GM12878 (cell line): ENCODE data around the gene SIGLEC11. TPM values are rescaled to one million over a fixed set of nuclear protein-coding genes. Genes with fewer than 3 reads are reported as not detected.

Source experiments
- ATAC-seq: fragments of 200-7000 bp; cut with Tn5 transposase; 3 replicates; pipeline ENCODE4 v1.9.1; 2020; ENCODE audit warnings: mild to moderate bottlenecking, moderate library complexity
- BruUV-seq: library from RNA; stranded (reverse); fragments of 400-500 nt; replicated peaks from 2 replicates; lab custom pipeline; 2021; lab: Mats Ljungman, UMichigan
- CTCF ChIA-PET: fragments of 300-600 bp; sonication (Branson Sonifier 250); formaldehyde crosslinking; extraction: SDS; loops from one replicate; lab custom pipeline; 2021; ENCODE audit warnings: inconsistent platforms; lab: Yijun Ruan, JAX
- POLR2A ChIA-PET: fragments of 350-600 bp; formaldehyde crosslinking; extraction: SDS; loops from one replicate; lab custom pipeline; 2021; ENCODE audit warnings: inconsistent platforms; lab: Charles Lee
- RAD21 ChIA-PET: fragments of 300-600 bp; sonication (Branson Sonifier 250); formaldehyde crosslinking; loops from one replicate; lab custom pipeline; 2023; ENCODE audit warnings: antibody characterized with exemption; ENCODE audit not compliant: unreplicated experiment; lab: Charles Lee
- SMC1A ChIA-PET: fragments of 300-600 bp; sonication (Branson Sonifier 250); formaldehyde crosslinking; loops from one replicate; lab custom pipeline; 2023; ENCODE audit not compliant: unreplicated experiment, uncharacterized antibody; lab: Charles Lee
- DNase-seq: peaks from one replicate; pipeline ENCODE4 v3.0.0-alpha.2; 2011; ENCODE audit warnings: low read depth, low spot score
- FAIRE-seq: peaks from 3 replicates; lab custom pipeline; 2011; peaks lifted over from hg19 to GRCh38; lab: Jason Lieb, UNC
- H2AFZ ChIP-seq: 2 replicates; pipeline ENCODE4 v1.6.0; 2011; ENCODE audit warnings: low read depth, low read length, control low read depth; ENCODE audit not compliant: control insufficient read depth
- H3K27ac ChIP-seq: 2 replicates; pipeline ENCODE4 v1.5.1; 2011; ENCODE audit warnings: control low read depth; ENCODE audit not compliant: control insufficient read depth, insufficient read depth
- H3K27me3 ChIP-seq, 2 experiments: replicated peaks in 1 of 2; 2 replicates each; pipeline versions ENCODE4 v1.6.0 to v1.6.1; 2011; ENCODE audit warnings: low read length in 1 of 2; ENCODE audit not compliant: control insufficient read depth in 2 of 2, insufficient read depth in 2 of 2
- H3K36me3 ChIP-seq, 2 experiments: 2 replicates each; pipeline ENCODE4 v1.5.1; 2011; ENCODE audit warnings: low read length in 1 of 2; ENCODE audit not compliant: control insufficient read depth in 2 of 2, insufficient read depth in 2 of 2
- H3K4me1 ChIP-seq: 2 replicates; pipeline ENCODE4 v1.6.1; 2011; ENCODE audit warnings: mild to moderate bottlenecking, low read length, moderate library complexity, mixed read lengths; ENCODE audit not compliant: control insufficient read depth, insufficient read depth
- H3K4me2 ChIP-seq: 2 replicates; pipeline ENCODE4 v1.6.0; 2011; ENCODE audit warnings: control low read depth; ENCODE audit not compliant: control insufficient read depth, insufficient read depth
- H3K4me3 ChIP-seq: fragments of 200-600 bp; sonication (generic); 2 replicates; pipeline ENCODE4 v1.5.1; 2016
- H3K79me2 ChIP-seq: 2 replicates; pipeline ENCODE4 v1.6.0; 2011; ENCODE audit warnings: low read length; ENCODE audit not compliant: control insufficient read depth, insufficient read depth
- H3K9ac ChIP-seq: 2 replicates; pipeline ENCODE4 v1.8.0; 2011; ENCODE audit warnings: low read length, control low read depth, mixed read lengths; ENCODE audit not compliant: control insufficient read depth, insufficient read depth
- H3K9me3 ChIP-seq: replicated peaks from 3 replicates; pipeline ENCODE4 v1.5.1; 2011; ENCODE audit warnings: mild to moderate bottlenecking, low read length; ENCODE audit not compliant: control insufficient read depth, insufficient read depth
- H4K20me1 ChIP-seq: 2 replicates; pipeline ENCODE4 v1.6.0; 2011; ENCODE audit not compliant: control insufficient read depth, insufficient read depth
- CHD1 ChIP-seq: IDR thresholded peaks from 2 replicates; pipeline ENCODE4 v1.6.1; 2012; ENCODE audit warnings: low read depth, low read length, improper control_type of control experiment
- CTCF ChIP-seq, 3 experiments: IDR thresholded peaks in 2 of 3; conservative IDR thresholded peaks in 1 of 3; 2 replicates each; pipeline ENCODE4 v1.5.1; 2011; ENCODE audit warnings: low read depth in 3 of 3, low read length in 3 of 3, mild to moderate bottlenecking in 3 of 3, control low read depth in 2 of 3, moderate library complexity in 2 of 3, inconsistent platforms in 1 of 3, mixed read lengths in 1 of 3; ENCODE audit not compliant: control insufficient read depth in 2 of 3, insufficient read depth in 1 of 3; ENCODE audit errors: extremely low read depth in 1 of 3
- HDAC6 ChIP-seq: fragments of 200-600 bp; sonication (generic); IDR thresholded peaks from one replicate; pipeline ENCODE4 v1.8.0; 2017; ENCODE audit warnings: antibody characterized with exemption; ENCODE audit not compliant: unreplicated experiment
- IRF4 ChIP-seq: IDR thresholded peaks from 2 replicates; pipeline ENCODE4 v1.6.1; 2011; ENCODE audit warnings: low read depth, low read length
- MEF2A ChIP-seq: IDR thresholded peaks from 2 replicates; pipeline ENCODE4 v1.6.1; 2011; ENCODE audit warnings: low read depth, mild to moderate bottlenecking, low read length, moderate library complexity; ENCODE audit not compliant: insufficient read depth
- SMARCA5 ChIP-seq: fragments of 450-650 bp; IDR thresholded peaks from 2 replicates; pipeline ENCODE4 v1.6.1; 2017; ENCODE audit warnings: mild to moderate bottlenecking
- ZBED1 ChIP-seq: IDR thresholded peaks from 2 replicates; pipeline ENCODE4 v1.6.1; 2016; ENCODE audit warnings: borderline replicate concordance
- ZNF24 ChIP-seq: fragments of 450-650 bp; IDR thresholded peaks from 2 replicates; pipeline ENCODE4 v1.6.1; 2017; ENCODE audit warnings: antibody characterized with exemption, mild to moderate bottlenecking
- WGBS: methylation state at CpG from one replicate; pipeline ENCODE4 v1.1.6; 2016; ENCODE audit warnings: low lambda C conversion rate; ENCODE audit not compliant: insufficient replicate concordance, insufficient coverage; ENCODE audit errors: missing lambda C conversion rate; 5-methylcytosine and 5-hydroxymethylcytosine counted together
- in situ Hi-C: fragments of 300-500 bp; cut with MboI; formaldehyde crosslinking; loops from 9 replicates; pipeline ENCODE4 v1.14.3; 2018; ENCODE audit warnings: mixed read lengths
- intact Hi-C: fragments of 100-400 bp; cut with micrococcal nuclease; formaldehyde crosslinking; loops from one replicate; pipeline ENCODE4 v1.14.2; 2022; ENCODE audit not compliant: unreplicated experiment
- polyA plus RNA-seq, 11 experiments: library from polyadenylated mRNA; depleted of rRNA in 4 of 11; unstranded in 6 of 11; stranded (reverse) in 5 of 11; fragments of >200 nt; fragmentation: Nextera tagmentation in 4 of 11; fragmentation: Illumina TruSeq in 1 of 11; extraction: Ambion mirVana in 4 of 11; extraction: Trizol in 1 of 11; gene quantifications; 1 replicate in 1 of 11; 2 replicates in 10 of 11; pipeline versions ENCODE4 v1.2.1 to v1.2.3, GENCODE V29; 2011 to 2016; ENCODE audit warnings: inconsistent platforms in 2 of 11, missing spikeins in 2 of 11, low read depth in 1 of 11
- total RNA-seq, 4 experiments: library from RNA; depleted of rRNA in 3 of 4; stranded (reverse); fragments of >200 nt in 3 of 4; fragmentation: Illumina TruSeq in 1 of 4; extraction: Trizol in 1 of 4; gene quantifications; 2 replicates each; pipeline versions ENCODE4 v1.2.1 to v1.2.3, GENCODE V29; 2013 to 2021

SIGLEC11 gene
- total and polyA plus RNA-seq, 10 of the 15 experiments (the other 5 are each of a cell fraction or from before 2014, with no cell fraction given) = not detected

- Histone ChIP-seq H3K79me2 (no peaks in the 10 kb centered on the region), H3K4me3 (no peak overlapping the region), H3K9ac (no peak overlapping the region), H3K36me3 (no peaks in the 10 kb centered on the region), H3K27ac (no peak overlapping the region), H3K9me3 (no peaks in the 10 kb centered on the region; the same call in 2 of the 3 replicates), H3K4me2 (no peak overlapping the region), H2AFZ (no peak overlapping the region), H3K27me3 (no peaks in the 10 kb centered on the region), H4K20me1 (no peaks in the 10 kb centered on the region), H3K4me1 (peaks cover 3% of the 10 kb centered on the region; the same call in 1 of the 2 replicates)
- TF ChIP-seq CHD1 (no peak), IRF4 (no peak), SMARCA5 (no peak), ZBED1 (no peak), ZNF24 (no peak), MEF2A (no peak)
- ChIA-PET RAD21 (no interaction called here), POLR2A (no interaction called here), SMC1A (no interaction called here), CTCF (interaction anchor here (0.6 to 1.2 kb wide), 2 partner anchors 55 to 153 kb away, joined by 3 to 4 read pairs; no protein-coding TSS in a partner anchor)
- intact Hi-C loops = no loop called here
- BruUV-seq = no TSS peak
- peak; percentile 41 for FAIRE-seq
- no peak for ATAC-seq
- in situ Hi-C loops = no loop called here
- no peak for DNase-seq
- 63% methylated on average over 5 of the region's 5 CpGs for WGBS
Observed at GRCh38 chr19:49940482-49940791, 20.5 kb downstream of the SIGLEC11 start.

GRCh38 chr19:49939721-49940481 is 21.1 kb downstream of the SIGLEC11 start:
- BruUV-seq = no TSS peak
- no peak for ATAC-seq
- no peaks in the 10 kb centered on the region for H4K20me1 ChIP-seq
- H3K27me3 ChIP-seq = no peaks in the 10 kb centered on the region
- peak in 2 of 3 experiments; percentile 5 to 21; a peak in 1 of 6 replicates for TF ChIP-seq CTCF (IDR thresholded peaks at IDR 0.05 in 2 of 3, conservative IDR thresholded peaks at IDR 0.05 in 1 of 3; ENCODE audit: control insufficient read depth in 2 of 3, extremely low read depth in 1 of 3, insufficient read depth in 1 of 3, low read depth in 3 of 3, low read length in 3 of 3)
- no peak for TF ChIP-seq HDAC6
- ChIA-PET RAD21 (interaction anchor here (1.0 kb wide), 1 partner anchor 14 kb away, joined by 3 read pairs; no protein-coding TSS in a partner anchor), CTCF (interaction anchor here (0.6 to 5.0 kb wide), 7 partner anchors 8 to 196 kb away, joined by 3 to 23 read pairs (median 4); no protein-coding TSS in a partner anchor), POLR2A (no interaction called here), SMC1A (interaction anchor here (1.2 to 2.2 kb wide), 2 partner anchors 18 to 43 kb away, joined by 5 to 6 read pairs; no protein-coding TSS in a partner anchor)
- peaks cover 3% of the 10 kb centered on the region; the same call in 1 of the 2 replicates for H3K4me1 ChIP-seq
- intact Hi-C loops (no loop called here), in situ Hi-C loops (loop anchor here (5.0 to 10.0 kb wide), 2 partner anchors 42 to 195 kb away; no protein-coding TSS in a partner anchor)
- H3K36me3 ChIP-seq = no peaks in the 10 kb centered on the region
- no peak overlapping the region for H3K4me2 ChIP-seq
- WGBS = 32% methylated on average over 7 of the region's 7 CpGs
- H3K9ac ChIP-seq = no peak overlapping the region
- no peaks in the 10 kb centered on the region for H3K9me3 ChIP-seq
- no peak overlapping the region for H3K27ac ChIP-seq
- no peak overlapping the region for H2AFZ ChIP-seq
- H3K4me3 ChIP-seq = no peak overlapping the region
- no peak for DNase-seq
- no peak for FAIRE-seq
- no peaks in the 10 kb centered on the region for H3K79me2 ChIP-seq
